Gastroesophageal sphincter (tissue), 4 donors: ENCODE data around the gene MADCAM1. TPM values are rescaled to one million over a fixed set of nuclear protein-coding genes. Genes with fewer than 3 reads are reported as not detected.

Source experiments
- ATAC-seq: fragments of 150-250 bp; one replicate; pipeline ENCODE4 v1.9.1; 2016; ENCODE audit warnings: mild to moderate bottlenecking, moderate library complexity
- H3K27ac ChIP-seq, 4 donors: fragments of 200-600 bp; sonication (generic) in 3 of 4; 1 replicate in 3 of 4; 2 replicates in 1 of 4; pipeline ENCODE4 v1.5.1; 2016 to 2019
- H3K27me3 ChIP-seq: fragments of 200-600 bp; sonication (generic); one replicate; pipeline ENCODE4 v1.5.1; 2019
- H3K36me3 ChIP-seq, 2 donors: fragments of 200-600 bp; sonication (generic); one replicate each; pipeline ENCODE4 v1.5.1; 2019; ENCODE audit warnings: control low read depth in 1 of 2
- H3K4me1 ChIP-seq, 3 donors: fragments of 200-600 bp; sonication (generic); 1 replicate in 2 of 3; 2 replicates in 1 of 3; pipeline ENCODE4 v1.5.1; 2016 to 2019; ENCODE audit warnings: control low read depth in 2 of 3
- H3K4me3 ChIP-seq, 2 donors: fragments of 200-600 bp; sonication (generic); one replicate each; pipeline ENCODE4 v1.5.1; 2019; ENCODE audit warnings: mild to moderate bottlenecking in 1 of 2, moderate library complexity in 1 of 2
- H3K9me3 ChIP-seq, 3 donors: fragments of 200-600 bp; sonication (generic); one replicate each; pipeline ENCODE4 v1.5.1; 2017 to 2019; ENCODE audit warnings: control low read depth in 2 of 3
- CTCF ChIP-seq, 4 experiments: fragments of 200-600 bp in 2 of 4; fragments of 450-650 bp in 2 of 4; sonication (generic) in 1 of 4; IDR thresholded peaks; one replicate each; pipeline ENCODE4 v1.5.1; 2017 to 2019; ENCODE audit warnings: antibody characterized with exemption in 4 of 4, mild to moderate bottlenecking in 2 of 4, moderate library complexity in 2 of 4
- EP300 ChIP-seq: sonication (generic); formaldehyde crosslinking; IDR thresholded peaks from one replicate; pipeline ENCODE4 v1.6.1; 2017; ENCODE audit warnings: antibody characterized with exemption, mild to moderate bottlenecking
- POLR2A ChIP-seq, 2 donors: fragments of 450-650 bp; IDR thresholded peaks; one replicate each; pipeline ENCODE4 v1.6.1; 2017; ENCODE audit warnings: antibody characterized with exemption in 2 of 2, mild to moderate bottlenecking in 2 of 2, moderate library complexity in 1 of 2
- POLR2AphosphoS5 ChIP-seq: sonication (generic); formaldehyde crosslinking; IDR thresholded peaks from one replicate; pipeline ENCODE4 v1.6.1; 2017; ENCODE audit warnings: antibody characterized with exemption
- WGBS, 2 donors: methylation state at CpG; one replicate each; pipeline ENCODE4 v1.1.5; 2018; ENCODE audit warnings: low coverage in 1 of 2; 5-methylcytosine and 5-hydroxymethylcytosine counted together
- small RNA-seq, 4 donors: library from RNA; depleted of rRNA; stranded (forward); fragments of <200 nt; gene quantifications; one replicate each; pipeline ENCODE3, GENCODE V24; 2016
- total RNA-seq, 4 donors: library from RNA; depleted of rRNA; stranded (reverse); fragments of >200 nt; gene quantifications; one replicate each; pipeline ENCODE4 v1.1.0, GENCODE V29; 2016

MADCAM1 gene
- total RNA-seq, 4 donors from 2014 or later, result 0.20 to 0.46 (median 0.40) TPM; not detected in 1

- no CpG with 5 or more reads among the region's 15 CpGs for WGBS, 2 donors
- Histone ChIP-seq H3K4me1 (peaks cover 0 to 12% (median 3%) of the 10 kb centered on the region in 3 donors), H3K9me3 (no peaks in the 10 kb centered on the region), H3K36me3 (peaks cover 0 to 13% of the 10 kb centered on the region in 2 donors), H3K27me3 (peaks cover 46% of the 10 kb centered on the region), H3K27ac (no peak overlapping the region), H3K4me3 (no peak overlapping the region)
- ATAC-seq, result no peak
- no peak for TF ChIP-seq CTCF (IDR thresholded peaks at IDR 0.05)
- no peak for TF ChIP-seq POLR2A (IDR thresholded peaks at IDR 0.05)
- TF ChIP-seq EP300, result no peak
- no peak for TF ChIP-seq POLR2AphosphoS5
Measured at GRCh38 chr19:547117-547516, 50.8 kb downstream of the MADCAM1 start.

- WGBS, 2 donors, result 79% methylated on average over 7 of the region's 26 CpGs; no CpG with 5 or more reads in 1 of the 2 donors
- H3K4me3 ChIP-seq, result no peak overlapping the region
- peaks cover 0 to 3% of the 10 kb centered on the region in 2 donors for H3K36me3 ChIP-seq
- TF ChIP-seq CTCF (IDR thresholded peaks at IDR 0.05) (no peak), EP300 (no peak), POLR2A (IDR thresholded peaks at IDR 0.05) (no peak), POLR2AphosphoS5 (no peak)
- H3K27ac ChIP-seq, result no peak overlapping the region
- ATAC-seq, result no peak
- peaks cover 55% of the 10 kb centered on the region for H3K27me3 ChIP-seq
- H3K4me1 ChIP-seq, result peaks cover 0 to 12% (median 3%) of the 10 kb centered on the region in 3 donors
- no peaks in the 10 kb centered on the region for H3K9me3 ChIP-seq
Measured at GRCh38 chr19:547836-548720, 51.8 kb downstream of the MADCAM1 start.

- Histone ChIP-seq H3K27ac (no peak overlapping the region), H3K9me3 (no peaks in the 10 kb centered on the region), H3K36me3 (no peaks in the 10 kb centered on the region), H3K4me3 (no peak overlapping the region), H3K27me3 (peaks cover 55% of the 10 kb centered on the region), H3K4me1 (peaks cover 0 to 8% (median 3%) of the 10 kb centered on the region in 3 donors)
- WGBS, 2 donors, result no CpG with 5 or more reads among the region's 52 CpGs
- TF ChIP-seq POLR2AphosphoS5 (no peak), CTCF (IDR thresholded peaks at IDR 0.05) (no peak), POLR2A (IDR thresholded peaks at IDR 0.05) (no peak), EP300 (no peak)
- ATAC-seq, result no peak
Measured at GRCh38 chr19:548886-549830, 52.9 kb downstream of the MADCAM1 start.

- no peak overlapping the region for H3K4me3 ChIP-seq
- H3K27ac ChIP-seq, result no peak overlapping the region
- no peaks in the 10 kb centered on the region for H3K9me3 ChIP-seq
- H3K4me1 ChIP-seq, result peaks cover 0 to 14% (median 10%) of the 10 kb centered on the region in 3 donors
- ATAC-seq, result no peak
- TF ChIP-seq POLR2A (IDR thresholded peaks at IDR 0.05) (no peak), EP300 (no peak), POLR2AphosphoS5 (no peak), CTCF (IDR thresholded peaks at IDR 0.05) (no peak)
- 66 to 92% methylated on average over 9 to 13 of the region's 20 CpGs for WGBS, 2 donors
- H3K36me3 ChIP-seq, result no peaks in the 10 kb centered on the region
- peaks cover 25% of the 10 kb centered on the region for H3K27me3 ChIP-seq
Measured at GRCh38 chr19:554817-555216, 58.5 kb downstream of the MADCAM1 start.

Small RNA genes lying within 50 kb of the gene (small RNA-seq; reads per million reads assigned to genes)
- gene RNA5SP462, result 0 to 0.12 (median 0) reads per million in 4 donors

Other genes with a start within 250 kb of the MADCAM1 start
- 10 to 100 TPM in 1 of 4 donors, 1 to 10 TPM in 3; 2.3 to 26.4 (median 3.7) TPM for gene PLPP2, start 205.1 kb upstream of the MADCAM1 start, total RNA-seq
- gene MIER2, start 151.7 kb upstream of the MADCAM1 start, total RNA-seq, result 10 to 100 TPM in 3 of 4 donors, 1 to 10 TPM in 1; 8.3 to 24.0 (median 20.1) TPM
- gene C2CD4C, start 87.3 kb upstream of the MADCAM1 start, total RNA-seq, result 1 to 10 TPM in 1 of 4 donors, under 1 TPM in 2, not detected in 1; 0.19 to 2.7 (median 0.67) TPM
- 10 to 100 TPM; 14.7 to 24.6 (median 20.4) TPM for gene SHC2, start 35.5 kb upstream of the MADCAM1 start, total RNA-seq
- 10 to 100 TPM; 50.3 to 83.9 (median 69.7) TPM for gene TPGS1, start 11.0 kb downstream of the MADCAM1 start, total RNA-seq
- gene CDC34, start 35.3 kb downstream of the MADCAM1 start, total RNA-seq, result 10 to 100 TPM; 43.2 to 86.9 (median 70.2) TPM
- 1 to 10 TPM in 1 of 4 donors, under 1 TPM in 1, not detected in 2; 0.62 to 1.8 TPM for gene GZMM, start 47.6 kb downstream of the MADCAM1 start, total RNA-seq
- 100 to 1,000 TPM; 347 to 450 (median 384) TPM for gene BSG, start 76.1 kb downstream of the MADCAM1 start, total RNA-seq
- under 1 TPM; 0.12 to 0.27 (median 0.21) TPM for gene HCN2, start 93.4 kb downstream of the MADCAM1 start, total RNA-seq
- 10 to 100 TPM; 22.1 to 39.5 (median 28.1) TPM for gene POLRMT, start 137.1 kb downstream of the MADCAM1 start, total RNA-seq
- gene FGF22, start 143.4 kb downstream of the MADCAM1 start, total RNA-seq, result 1 to 10 TPM in 3 of 4 donors, under 1 TPM in 1; 0.67 to 4.7 (median 1.2) TPM
- gene RNF126, start 166.7 kb downstream of the MADCAM1 start, total RNA-seq, result 10 to 100 TPM; 47.7 to 57.9 (median 52.0) TPM
- 100 to 1,000 TPM; 105 to 200 (median 133) TPM for gene FSTL3, start 179.9 kb downstream of the MADCAM1 start, total RNA-seq
- gene PRSS57, start 199.0 kb downstream of the MADCAM1 start, total RNA-seq, result not detected
- gene PALM, start 212.4 kb downstream of the MADCAM1 start, total RNA-seq, result 100 to 1,000 TPM in 1 of 4 donors, 10 to 100 TPM in 3; 21.5 to 111 (median 53.0) TPM